ENCODE measurements around the gene HOXA10.

HOXA10 gene

DNA sequence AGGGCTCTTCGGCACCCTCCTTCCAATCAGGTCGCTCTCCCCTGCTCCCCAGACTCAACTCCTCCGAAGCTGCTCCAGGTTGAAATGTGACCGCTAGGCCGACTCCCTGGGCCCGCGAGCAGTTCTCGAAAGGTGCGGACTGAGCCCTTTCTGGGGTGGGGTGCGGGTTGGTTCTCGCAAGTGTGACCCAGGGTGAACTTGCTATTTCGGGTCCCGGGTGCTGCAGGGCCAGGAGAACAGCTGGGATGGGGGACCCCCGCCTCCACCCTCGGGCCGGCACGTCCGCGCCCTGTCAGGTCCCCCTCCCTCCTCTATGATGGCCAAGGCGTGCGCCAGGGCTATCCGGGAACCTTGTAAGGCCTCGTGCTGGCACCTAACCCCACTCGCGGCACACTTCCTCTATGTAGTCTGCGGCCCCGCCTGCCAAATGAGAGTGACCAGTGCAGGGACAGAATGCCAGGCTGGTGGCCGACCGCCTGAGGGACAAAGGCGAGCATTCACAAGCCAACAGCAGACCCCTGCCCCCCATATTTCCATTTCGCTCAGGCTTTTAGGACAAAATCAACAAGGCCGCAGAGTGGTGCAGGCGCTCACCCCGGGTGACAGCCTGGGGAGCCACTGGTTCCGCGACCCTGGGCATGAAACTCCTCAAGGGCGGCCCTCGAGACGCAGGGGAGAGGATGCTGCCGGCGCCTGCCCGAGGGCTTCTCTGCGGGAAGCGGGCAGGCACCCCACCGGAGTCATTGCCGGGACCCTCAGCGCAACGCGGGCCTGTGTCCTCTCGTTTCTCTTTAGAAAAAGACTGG lies 39.5 kb upstream of the HOXA10 start:
- H3K27ac ChIP-seq, result no peak overlapping the region
- TF ChIP-seq, protein P1, sequence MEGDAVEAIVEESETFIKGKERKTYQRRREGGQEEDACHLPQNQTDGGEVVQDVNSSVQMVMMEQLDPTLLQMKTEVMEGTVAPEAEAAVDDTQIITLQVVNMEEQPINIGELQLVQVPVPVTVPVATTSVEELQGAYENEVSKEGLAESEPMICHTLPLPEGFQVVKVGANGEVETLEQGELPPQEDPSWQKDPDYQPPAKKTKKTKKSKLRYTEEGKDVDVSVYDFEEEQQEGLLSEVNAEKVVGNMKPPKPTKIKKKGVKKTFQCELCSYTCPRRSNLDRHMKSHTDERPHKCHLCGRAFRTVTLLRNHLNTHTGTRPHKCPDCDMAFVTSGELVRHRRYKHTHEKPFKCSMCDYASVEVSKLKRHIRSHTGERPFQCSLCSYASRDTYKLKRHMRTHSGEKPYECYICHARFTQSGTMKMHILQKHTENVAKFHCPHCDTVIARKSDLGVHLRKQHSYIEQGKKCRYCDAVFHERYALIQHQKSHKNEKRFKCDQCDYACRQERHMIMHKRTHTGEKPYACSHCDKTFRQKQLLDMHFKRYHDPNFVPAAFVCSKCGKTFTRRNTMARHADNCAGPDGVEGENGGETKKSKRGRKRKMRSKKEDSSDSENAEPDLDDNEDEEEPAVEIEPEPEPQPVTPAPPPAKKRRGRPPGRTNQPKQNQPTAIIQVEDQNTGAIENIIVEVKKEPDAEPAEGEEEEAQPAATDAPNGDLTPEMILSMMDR (conservative IDR thresholded peaks at IDR 0.05), result no peak

GRCh38 chr7:27212497-27213432 lies 38.6 kb upstream of the HOXA10 start:
- TF ChIP-seq, protein P1 (conservative IDR thresholded peaks at IDR 0.05), result no peak
- no peak overlapping the region for H3K27ac ChIP-seq

DNA sequence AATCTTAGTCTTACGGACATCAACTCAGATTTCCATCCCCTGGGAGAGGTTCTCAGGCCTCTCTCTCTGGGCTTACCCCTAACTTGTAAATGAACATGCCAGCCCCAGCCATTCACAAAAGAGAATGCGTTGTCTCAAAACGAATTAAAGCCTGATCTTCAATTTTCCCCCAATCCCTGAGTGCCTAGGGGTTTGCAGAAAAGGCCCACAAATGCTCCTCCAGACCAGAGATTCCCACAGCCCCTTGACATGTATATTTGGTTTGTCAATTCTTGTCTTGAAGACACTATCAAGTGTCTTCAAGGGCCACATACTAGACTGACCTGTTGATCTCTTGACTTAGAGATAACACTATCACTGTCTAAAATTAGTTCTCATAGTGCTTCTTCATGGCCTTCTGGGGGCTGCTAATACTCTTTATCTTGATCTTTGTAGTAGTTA lies 37.7 kb upstream of the HOXA10 start:
- TF ChIP-seq, protein P1 (conservative IDR thresholded peaks at IDR 0.05), result no peak
- H3K27ac ChIP-seq, result no peak overlapping the region

DNA sequence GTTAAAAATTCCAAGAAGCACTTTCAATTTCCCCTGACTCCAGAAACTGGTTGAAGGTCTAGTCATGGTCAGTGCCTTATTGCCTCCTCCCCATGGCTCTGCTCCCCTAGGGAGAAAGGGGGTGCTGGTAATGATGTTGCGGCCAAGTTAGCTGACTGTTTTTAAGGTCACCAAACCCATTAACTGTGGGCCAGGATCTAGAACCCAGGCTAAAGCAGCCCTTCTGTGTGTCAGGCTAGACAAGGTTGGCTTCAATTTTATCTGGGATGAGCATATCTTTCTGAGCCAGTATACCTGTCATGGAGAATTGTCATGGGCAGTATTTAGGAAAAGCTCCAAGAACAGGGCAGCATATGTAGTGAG lies 36.9 kb upstream of the HOXA10 start:
- peak overlapping the region; percentile 98; the same call in 1 of the 2 replicates for H3K27ac ChIP-seq
- TF ChIP-seq, protein P1 (conservative IDR thresholded peaks at IDR 0.05), result no peak

DNA sequence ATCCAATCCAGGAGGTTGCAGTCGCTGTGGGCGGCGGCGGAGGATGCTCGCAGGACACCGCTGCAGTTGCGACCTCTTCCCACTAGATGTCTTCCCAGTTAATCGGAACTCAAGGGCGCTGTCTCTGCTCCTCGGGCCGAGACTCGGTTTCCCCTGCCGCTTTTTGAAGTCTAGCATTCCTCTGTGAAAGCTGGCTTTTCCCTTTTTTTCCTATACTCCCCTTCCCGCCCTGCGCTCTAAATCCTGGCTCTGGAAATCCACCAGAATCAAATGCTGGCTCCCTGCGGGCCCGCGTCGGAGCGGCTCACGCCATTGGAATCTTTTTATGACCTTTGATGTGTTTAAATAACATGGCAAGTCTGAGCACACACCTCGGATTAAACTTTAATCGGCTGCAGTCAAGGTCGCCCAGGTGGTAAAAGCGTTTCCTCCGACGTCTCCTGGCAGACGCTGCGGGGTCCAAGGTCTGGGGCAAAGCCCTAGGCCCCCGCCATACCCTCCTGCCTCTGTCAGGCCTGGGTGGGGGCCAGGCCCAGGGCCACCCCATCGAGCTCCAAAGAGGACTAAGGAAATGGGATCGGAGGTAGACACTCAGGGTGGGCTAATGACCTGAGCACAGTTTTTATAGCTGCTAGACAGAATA lies 36.4 kb upstream of the HOXA10 start:
- H3K27ac ChIP-seq, result peak overlapping the region; percentile 98; the same call in 1 of the 2 replicates
- TF ChIP-seq, protein P1 (conservative IDR thresholded peaks at IDR 0.05), result peak; percentile 81

DNA sequence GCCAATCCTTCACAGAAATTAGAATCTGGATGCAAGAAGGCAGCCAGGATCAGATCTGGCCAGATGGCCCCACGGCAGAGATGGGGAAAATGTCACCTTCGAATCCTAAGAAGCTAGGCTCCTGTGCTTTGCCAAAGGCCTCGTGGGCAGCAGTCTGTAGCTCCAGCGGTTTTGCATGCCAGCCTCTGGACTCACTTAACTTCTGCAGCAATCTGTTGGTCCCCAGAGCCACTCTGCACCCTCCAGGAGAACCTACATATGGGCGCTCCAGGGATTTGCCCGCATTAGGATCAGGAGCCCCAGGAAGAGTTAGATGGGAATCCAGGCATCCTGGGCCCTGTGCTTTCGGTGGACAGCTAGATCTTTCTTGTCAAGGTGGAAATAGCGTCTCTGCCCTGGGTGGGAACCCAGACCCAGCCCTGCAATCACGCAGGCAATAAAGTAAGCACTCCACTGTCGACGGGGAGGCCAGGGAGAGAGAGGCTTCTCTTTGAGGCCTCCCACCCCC lies 35.9 kb upstream of the HOXA10 start:
- TF ChIP-seq, protein P1 (conservative IDR thresholded peaks at IDR 0.05), result no peak
- peak overlapping the region; percentile 98; the same call in 1 of the 2 replicates for H3K27ac ChIP-seq

Data from VCaP (cell line).